ENCODE measurements around the gene SLC10A3.

SLC10A3 gene

DNA sequence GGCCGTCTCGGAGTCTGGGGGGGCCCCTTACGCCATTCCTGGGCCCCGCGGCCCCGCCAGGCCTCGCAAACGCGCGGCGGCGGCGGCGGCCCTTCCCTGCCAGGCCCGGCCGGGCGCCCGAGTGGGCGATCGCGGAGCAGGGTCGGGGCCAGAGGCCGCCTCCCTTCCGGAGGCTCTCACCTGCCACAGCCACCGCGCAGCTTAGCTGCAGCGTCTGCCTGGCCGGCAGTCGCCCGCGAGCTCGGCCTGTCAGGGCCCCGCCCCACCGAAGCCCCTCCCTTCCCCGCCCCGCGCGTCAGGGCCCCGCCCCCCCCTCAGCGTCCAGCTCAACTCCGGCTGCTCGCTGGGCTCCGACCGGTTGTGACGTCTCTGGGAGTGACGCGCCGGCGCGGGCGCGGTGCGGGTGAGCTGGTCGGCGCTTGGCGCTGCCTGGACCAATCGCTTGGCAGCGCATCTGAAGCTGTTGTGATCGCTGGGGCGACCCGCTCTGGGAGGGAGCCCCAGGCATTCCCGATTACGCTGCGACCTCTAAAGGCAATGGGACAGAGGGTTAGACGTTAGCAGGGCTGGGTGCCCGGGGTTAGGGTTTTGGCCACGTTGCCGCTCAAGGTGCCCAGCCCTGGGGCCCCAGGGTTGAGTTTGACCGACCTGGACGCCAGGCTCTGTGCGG lies at the start of gene SLC10A3:
Gene SLC10A3, minus strand, starts transcription at position 216 of the 670 bp plus-strand sequence. CDS start 1,689 bp downstream, outside the sequence.
- H3K4me3 ChIP-seq (ENCODE audit: low read depth, low read length), result peak within 1 kb of the TSS; percentile 64
- DNase-seq (ENCODE audit: low read depth), result peak; percentile 79
- TF ChIP-seq CTCF (IDR thresholded peaks at IDR 0.05; ENCODE audit: low read depth, low read length, missing control alignments), result no peak

DNA sequence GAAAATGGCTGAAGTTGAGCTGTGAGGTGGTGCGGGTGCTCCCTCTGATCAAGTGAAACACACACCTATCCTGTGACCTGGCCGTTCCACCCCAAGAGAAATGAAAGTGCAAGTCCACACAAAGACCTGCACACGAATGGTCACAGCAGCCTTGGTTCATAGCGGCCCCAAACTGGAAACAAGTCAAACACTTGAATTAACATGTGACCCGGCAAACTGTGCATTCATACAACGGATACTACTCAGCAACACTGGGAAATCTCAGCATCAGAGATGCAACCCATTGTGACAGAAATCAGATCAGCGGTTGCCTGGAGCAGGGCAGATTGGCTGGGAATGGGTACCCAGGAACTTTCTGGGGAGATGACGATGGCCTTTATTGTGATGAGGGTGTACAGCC lies 48.6 kb upstream of the SLC10A3 start:
- TF ChIP-seq CTCF (IDR thresholded peaks at IDR 0.05; ENCODE audit: low read depth, low read length, missing control alignments), result no peak
- no peak overlapping the region for H3K4me3 ChIP-seq (ENCODE audit: low read depth, low read length)
- DNase-seq (ENCODE audit: low read depth), result no peak

DNA sequence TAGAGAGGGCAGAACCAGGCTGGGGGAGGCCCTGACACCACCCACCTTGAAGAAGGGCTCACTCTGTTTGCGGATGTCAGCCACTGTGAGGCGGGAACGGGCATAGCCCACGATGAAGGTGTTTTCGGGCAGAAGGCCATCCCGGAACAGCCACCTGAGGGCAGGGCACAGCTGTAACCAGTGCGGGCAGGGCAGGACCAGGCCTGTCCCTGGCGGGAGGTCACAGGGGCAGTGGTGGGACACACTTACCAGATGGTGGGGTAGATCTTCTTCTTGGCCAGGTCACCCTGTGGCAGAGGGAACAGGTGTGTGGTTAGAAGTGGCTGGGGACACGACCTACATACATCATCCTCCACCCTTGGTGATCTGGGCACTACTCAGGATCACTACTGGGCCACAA lies 45.5 kb upstream of the SLC10A3 start:
- no peak for TF ChIP-seq CTCF (IDR thresholded peaks at IDR 0.05; ENCODE audit: low read depth, low read length, missing control alignments)

GRCh38 chrX:154534526-154535322 lies 44.3 kb upstream of the SLC10A3 start:
- no peak for DNase-seq (ENCODE audit: low read depth)
- peak; percentile 86 for TF ChIP-seq CTCF (IDR thresholded peaks at IDR 0.05; ENCODE audit: low read depth, low read length, missing control alignments)
- H3K4me3 ChIP-seq (ENCODE audit: low read depth, low read length), result no peak overlapping the region

More for the DNA sequence above, 45.5 kb upstream of the SLC10A3 start:
- H3K4me3 ChIP-seq (ENCODE audit: low read depth, low read length), result no peak overlapping the region
- DNase-seq (ENCODE audit: low read depth), result no peak

- no peak for TF ChIP-seq CTCF (IDR thresholded peaks at IDR 0.05; ENCODE audit: low read depth, low read length, missing control alignments)
- H3K4me3 ChIP-seq (ENCODE audit: low read depth, low read length), result no peak overlapping the region
- DNase-seq (ENCODE audit: low read depth), result no peak
Observed at GRCh38 chrX:154532690-154533089, 42.3 kb upstream of the SLC10A3 start.

- no peak for DNase-seq (ENCODE audit: low read depth)
- no peak for TF ChIP-seq CTCF (IDR thresholded peaks at IDR 0.05; ENCODE audit: low read depth, low read length, missing control alignments)
- no peak overlapping the region for H3K4me3 ChIP-seq (ENCODE audit: low read depth, low read length)
Observed at GRCh38 chrX:154531626-154532025, 41.2 kb upstream of the SLC10A3 start.
